Osteoblast (primary cell): ENCODE measurements around the gene GALNT9. TPM values are rescaled to one million over a fixed set of nuclear protein-coding genes. Genes with fewer than 3 reads are reported as not detected.

Experiments
- DNase-seq: peaks from one replicate; pipeline ENCODE4 v3.0.0; 2011; ENCODE audit warnings: low spot score, mixed read lengths; ENCODE audit not compliant: insufficient read length; ENCODE audit errors: missing footprints
- H2AFZ ChIP-seq: 2 replicates; pipeline ENCODE4 v1.6.0; 2011; ENCODE audit warnings: mild to moderate bottlenecking, low read length
- H3K27ac ChIP-seq: 2 replicates; pipeline ENCODE4 v1.5.1; 2011; ENCODE audit warnings: mild to moderate bottlenecking, low read depth, low read length, moderate library complexity
- H3K27me3 ChIP-seq: 2 replicates; pipeline ENCODE4 v1.6.0; 2012; ENCODE audit warnings: mild to moderate bottlenecking, control low read depth, inconsistent platforms, low read length, moderate library complexity; ENCODE audit not compliant: insufficient read depth
- H3K36me3 ChIP-seq: 2 replicates; pipeline ENCODE4 v1.5.1; 2011; ENCODE audit warnings: mild to moderate bottlenecking, low read length, control low read depth, moderate library complexity; ENCODE audit not compliant: insufficient read depth
- H3K4me1 ChIP-seq: 2 replicates; pipeline ENCODE4 v1.5.1; 2011; ENCODE audit warnings: mild to moderate bottlenecking, low read length, control low read depth, moderate library complexity; ENCODE audit not compliant: insufficient read depth
- H3K4me2 ChIP-seq: 2 replicates; pipeline ENCODE4 v1.6.0; 2011; ENCODE audit warnings: mild to moderate bottlenecking, low read length; ENCODE audit not compliant: insufficient read depth
- H3K4me3 ChIP-seq: fragments of 200-600 bp; sonication (generic); 3 replicates; pipeline ENCODE4 v1.5.1; 2012; ENCODE audit warnings: mild to moderate bottlenecking, low read length, inconsistent platforms; ENCODE audit not compliant: insufficient read depth
- H3K79me2 ChIP-seq: 2 replicates; pipeline ENCODE4 v1.6.0; 2012; ENCODE audit warnings: mild to moderate bottlenecking, low read length, control low read depth, inconsistent platforms; ENCODE audit not compliant: insufficient read depth
- H3K9me3 ChIP-seq: 2 replicates; pipeline ENCODE4 v1.5.1; 2011; ENCODE audit warnings: low read depth, low read length, control low read depth
- H4K20me1 ChIP-seq: 2 replicates; pipeline ENCODE4 v1.6.0; 2012; ENCODE audit warnings: mild to moderate bottlenecking, low read length, control low read depth; ENCODE audit not compliant: insufficient read depth
- CTCF ChIP-seq: IDR thresholded peaks from 2 replicates; pipeline ENCODE4 v1.5.1; 2011; ENCODE audit warnings: mild to moderate bottlenecking, low read depth, low read length, moderate library complexity; ENCODE audit errors: extremely low read depth
- total RNA-seq: library from RNA; depleted of rRNA; stranded (reverse); fragments of >200 nt; gene quantifications from 2 replicates; pipeline ENCODE4 v1.2.3, GENCODE V29; 2012

GALNT9 gene
- total RNA-seq, 1 donor = 0.36 TPM

- Histone ChIP-seq H3K27me3 (peaks cover 14% of the 10 kb centered on the region), H2AFZ (no peak overlapping the region), H3K9me3 (no peaks in the 10 kb centered on the region), H3K4me2 (no peak overlapping the region), H3K79me2 (no peaks in the 10 kb centered on the region), H3K36me3 (no peaks in the 10 kb centered on the region), H3K4me1 (peaks cover 14% of the 10 kb centered on the region), H3K27ac (no peak overlapping the region), H4K20me1 (no peaks in the 10 kb centered on the region), H3K4me3 (no peak overlapping the region)
- TF ChIP-seq CTCF = no peak
- no peak for DNase-seq
These were observed 155.2 kb downstream of the GALNT9 start for GRCh38 chr12:132174015-132174838.

GRCh38 chr12:132173135-132174014 lies 156.0 kb downstream of the GALNT9 start:
- H4K20me1 ChIP-seq = no peaks in the 10 kb centered on the region
- no peak for TF ChIP-seq CTCF
- peaks cover 14% of the 10 kb centered on the region for H3K27me3 ChIP-seq
- no peak overlapping the region for H3K27ac ChIP-seq
- no peaks in the 10 kb centered on the region for H3K9me3 ChIP-seq
- H2AFZ ChIP-seq = no peak overlapping the region
- H3K36me3 ChIP-seq = no peaks in the 10 kb centered on the region
- no peaks in the 10 kb centered on the region for H3K79me2 ChIP-seq
- H3K4me2 ChIP-seq = no peak overlapping the region
- DNase-seq = no peak
- H3K4me3 ChIP-seq = no peak overlapping the region
- peaks cover 14% of the 10 kb centered on the region for H3K4me1 ChIP-seq

GRCh38 chr12:132172619-132173018 lies 156.8 kb downstream of the GALNT9 start:
- Histone ChIP-seq H3K79me2 (no peaks in the 10 kb centered on the region), H3K9me3 (no peaks in the 10 kb centered on the region), H3K27me3 (peaks cover 14% of the 10 kb centered on the region), H3K27ac (no peak overlapping the region), H3K36me3 (no peaks in the 10 kb centered on the region), H3K4me2 (no peak overlapping the region), H3K4me3 (no peak overlapping the region), H2AFZ (no peak overlapping the region), H4K20me1 (no peaks in the 10 kb centered on the region), H3K4me1 (peaks cover 14% of the 10 kb centered on the region)
- no peak for TF ChIP-seq CTCF
- no peak for DNase-seq
